HepG2 (cell line): ENCODE results near the gene ADIPOR1. TPM values are rescaled to one million over a fixed set of nuclear protein-coding genes. Genes with fewer than 3 reads are reported as not detected.

Experiments used
- ATAC-seq: fragments of 200-7000 bp; cut with Tn5 transposase; 3 replicates; pipeline ENCODE4 v1.9.1; 2020; ENCODE audit warnings: mild to moderate bottlenecking, moderate library complexity
- BruUV-seq: library from RNA; stranded (reverse); fragments of 400-500 nt; replicated peaks from 2 replicates; lab custom pipeline; 2021; lab: Mats Ljungman, UMichigan
- CTCF ChIA-PET: fragments of 300-600 bp; formaldehyde crosslinking; extraction: SDS; loops from one replicate; lab custom pipeline; 2021; ENCODE audit warnings: low total read pairs, inconsistent platforms, low intra/inter-chr PET ratio; lab: Yijun Ruan, JAX
- POLR2A ChIA-PET: fragments of 350-600 bp; sonication (Branson Sonifier 250); formaldehyde crosslinking; loops from one replicate; lab custom pipeline; 2020; ENCODE audit warnings: antibody characterized with exemption, inconsistent platforms; lab: Yijun Ruan, JAX
- DNase-seq: peaks from one replicate; pipeline ENCODE4 v3.0.0-alpha.2; 2015; ENCODE audit warnings: low spot score
- FAIRE-seq: peaks from 3 replicates; lab custom pipeline; 2011; peaks lifted over from hg19 to GRCh38; lab: Jason Lieb, UNC
- H2AFZ ChIP-seq: one replicate; pipeline ENCODE4 v1.6.1; 2011; ENCODE audit warnings: low read length, inconsistent platforms
- H3K27ac ChIP-seq: fragments of 300-600 bp; 3 replicates; pipeline ENCODE4 v1.8.0; 2011; ENCODE audit warnings: mixed run types, mild to moderate bottlenecking, mixed read lengths, low read length, inconsistent platforms; ENCODE audit not compliant: insufficient read depth; ENCODE audit errors: extremely low read length
- H3K27me3 ChIP-seq, 2 experiments: fragments of 200-600 bp in 1 of 2; 2 replicates in 1 of 2; 3 replicates in 1 of 2; pipeline versions ENCODE4 v1.6.0 to v1.8.0; 2011; ENCODE audit warnings: low read length in 2 of 2, mild to moderate bottlenecking in 2 of 2, moderate library complexity in 2 of 2, inconsistent platforms in 1 of 2; ENCODE audit not compliant: insufficient read depth in 2 of 2, control insufficient read depth in 1 of 2
- H3K36me3 ChIP-seq, 2 experiments: fragments of 200-600 bp in 1 of 2; replicated peaks in 1 of 2; 2 replicates in 1 of 2; 3 replicates in 1 of 2; pipeline versions ENCODE4 v1.5.1 to v1.8.0; 2011; ENCODE audit warnings: low read length in 2 of 2, inconsistent platforms in 1 of 2; ENCODE audit not compliant: insufficient read depth in 2 of 2, control insufficient read depth in 1 of 2
- H3K4me1 ChIP-seq: 2 replicates; pipeline ENCODE4 v1.5.1; 2012; ENCODE audit warnings: low read length, inconsistent platforms; ENCODE audit not compliant: insufficient read depth
- H3K4me2 ChIP-seq: 2 replicates; pipeline ENCODE4 v1.6.0; 2011; ENCODE audit warnings: low read depth, low read length, inconsistent platforms
- H3K4me3 ChIP-seq, 3 experiments: fragments of 200-600 bp in 1 of 3; sonication (generic), shearing (Covaris generic) in 1 of 3; replicated peaks in 1 of 3; 2 replicates each; pipeline ENCODE4 v1.5.1; 2011 to 2016; ENCODE audit warnings: low read length in 3 of 3, inconsistent platforms in 2 of 3, low read depth in 2 of 3, mild to moderate bottlenecking in 2 of 3, control low read depth in 1 of 3, mixed read lengths in 1 of 3; ENCODE audit not compliant: insufficient read depth in 1 of 3
- H3K79me2 ChIP-seq: one replicate; pipeline ENCODE4 v1.6.1; 2011; ENCODE audit warnings: low read length, inconsistent platforms; ENCODE audit not compliant: insufficient read depth
- H3K9ac ChIP-seq: 2 replicates; pipeline ENCODE4 v1.6.0; 2011; ENCODE audit warnings: mild to moderate bottlenecking, low read depth, low read length, inconsistent platforms; ENCODE audit not compliant: insufficient read depth
- H3K9me3 ChIP-seq: 2 replicates; pipeline ENCODE4 v1.5.1; 2012; ENCODE audit warnings: mild to moderate bottlenecking, low read length
- H4K20me1 ChIP-seq: 2 replicates; pipeline ENCODE4 v1.6.0; 2011; ENCODE audit warnings: inconsistent platforms, mild to moderate bottlenecking, low read length, moderate library complexity; ENCODE audit not compliant: insufficient read depth
- EHMT2 ChIP-seq: fragments of 200-600 bp; sonication (generic); IDR thresholded peaks from 2 replicates; pipeline ENCODE4 v1.7.0; 2017; ENCODE audit warnings: antibody characterized with exemption, low read depth, low read length, borderline replicate concordance
- LCORL ChIP-seq, 2 experiments: fragments of 450-650 bp in 1 of 2; sonication (generic) in 1 of 2; formaldehyde crosslinking in 1 of 2; IDR thresholded peaks; 2 replicates each; pipeline versions ENCODE4 v1.5.0 to v1.6.1; 2017 to 2020; ENCODE audit warnings: antibody characterized with exemption in 1 of 2, missing genetic modification reagents in 1 of 2
- POLR2AphosphoS5 ChIP-seq: IDR thresholded peaks from 2 replicates; pipeline ENCODE4 v1.6.1; 2012; ENCODE audit warnings: low read depth, low read length
- PTBP1 ChIP-seq: fragments of 200-400 bp; formaldehyde crosslinking; IDR thresholded peaks from 2 replicates; pipeline ENCODE4 v1.6.1; 2018; ENCODE audit warnings: low read length, low read depth; ENCODE audit not compliant: poor library complexity, severe bottlenecking
- THAP9 ChIP-seq: sonication (generic); formaldehyde crosslinking; IDR thresholded peaks from 2 replicates; pipeline ENCODE4; 2020; ENCODE audit warnings: missing genetic modification reagents, mild to moderate bottlenecking, borderline replicate concordance
- ZC3H4 ChIP-seq: sonication (generic); formaldehyde crosslinking; IDR thresholded peaks from 2 replicates; pipeline ENCODE4 v1.4.0; 2020; ENCODE audit warnings: missing genetic modification reagents, borderline replicate concordance
- ZNF225 ChIP-seq: sonication (generic); formaldehyde crosslinking; IDR thresholded peaks from 2 replicates; pipeline ENCODE4 v1.4.0; 2020; ENCODE audit warnings: mild to moderate bottlenecking, missing genetic modification reagents
- ZNF331 ChIP-seq: sonication (generic); formaldehyde crosslinking; IDR thresholded peaks from 2 replicates; pipeline ENCODE4 v1.4.0; 2020; ENCODE audit warnings: missing genetic modification reagents
- ZNF337 ChIP-seq: sonication (generic); formaldehyde crosslinking; IDR thresholded peaks from 2 replicates; pipeline ENCODE4 v1.5.1; 2020; ENCODE audit warnings: missing genetic modification reagents, low read depth, mild to moderate bottlenecking, borderline replicate concordance
- ZNF670 ChIP-seq: sonication (generic); formaldehyde crosslinking; IDR thresholded peaks from 2 replicates; pipeline ENCODE4 v1.8.0; 2022; ENCODE audit warnings: mild to moderate bottlenecking, missing genetic modification reagents, borderline replicate concordance
- ZNF674 ChIP-seq: sonication (generic); formaldehyde crosslinking; IDR thresholded peaks from 2 replicates; pipeline ENCODE4 v1.5.0; 2020; ENCODE audit warnings: low read depth, mild to moderate bottlenecking, missing genetic modification reagents
- ZNF691 ChIP-seq: sonication (generic); formaldehyde crosslinking; IDR thresholded peaks from 2 replicates; pipeline ENCODE4 v1.4.0; 2020; ENCODE audit warnings: missing genetic modification reagents, low read depth, mild to moderate bottlenecking, borderline replicate concordance
- ZNF720 ChIP-seq: sonication (generic); formaldehyde crosslinking; IDR thresholded peaks from 2 replicates; pipeline ENCODE4 v1.4.0; 2020; ENCODE audit warnings: missing genetic modification reagents
- ZNF776 ChIP-seq: sonication (generic); formaldehyde crosslinking; IDR thresholded peaks from 2 replicates; pipeline ENCODE4 v1.4.0; 2020; ENCODE audit warnings: mild to moderate bottlenecking, missing genetic modification reagents
- ZNF782 ChIP-seq: sonication (generic); formaldehyde crosslinking; IDR thresholded peaks from 2 replicates; pipeline ENCODE4 v1.4.0; 2020; ENCODE audit warnings: missing genetic modification reagents, mild to moderate bottlenecking, borderline replicate concordance
- WGBS: methylation state at CpG from one replicate; pipeline ENCODE4 v1.1.6; 2017; ENCODE audit warnings: low lambda C conversion rate; 5-methylcytosine and 5-hydroxymethylcytosine counted together
- in situ Hi-C: cut with HindIII; loops from 2 replicates; pipeline ENCODE4 v1.10.0; 2017; ENCODE audit warnings: low pct_unique_long_range_greater_than_20kb; ENCODE audit not compliant: extremely low pct_ligation_motif_present
- intact Hi-C: fragments of 100-400 bp; cut with micrococcal nuclease; formaldehyde crosslinking; loops from one replicate; pipeline ENCODE4 v1.10.0; 2022; ENCODE audit not compliant: unreplicated experiment
- polyA plus RNA-seq, 8 experiments: library from polyadenylated mRNA; depleted of rRNA in 3 of 8; stranded (reverse) in 7 of 8; unstranded in 1 of 8; fragments of >200 nt; fragmentation: Illumina TruSeq in 4 of 8; extraction: Trizol in 4 of 8; gene quantifications; 2 replicates each; pipeline versions ENCODE4 v1.2.1 to v1.2.3, GENCODE V29; 2011 to 2016; ENCODE audit warnings: low read depth in 4 of 8, missing spikeins in 1 of 8, mixed read lengths in 1 of 8; ENCODE audit not compliant: insufficient read depth in 1 of 8
- total RNA-seq, 5 experiments: library from RNA; depleted of rRNA; stranded (reverse); fragments of >200 nt; fragmentation: Illumina TruSeq; extraction: Trizol; gene quantifications; 2 replicates each; pipeline ENCODE4 v1.2.3, GENCODE V29; 2016; ENCODE audit warnings: low read depth in 1 of 5

Gene ADIPOR1
- total and polyA plus RNA-seq, 2 of the 13 experiments (the other 11 are each of a cell fraction or from before 2014, with no cell fraction given) = 60.0 to 141 TPM

- WGBS = 98% methylated on average over 6 of the region's 6 CpGs
- Histone ChIP-seq H3K4me2 (no peak overlapping the region), H3K27ac (no peak overlapping the region), H3K36me3 (peaks cover 8 to 42% of the 10 kb centered on the region in 2 experiments; a peak in 4 of 5 replicates), H3K9me3 (no peaks in the 10 kb centered on the region), H3K27me3 (no peaks in the 10 kb centered on the region), H3K79me2 (no peaks in the 10 kb centered on the region), H3K4me1 (no peaks in the 10 kb centered on the region), H4K20me1 (no peaks in the 10 kb centered on the region), H2AFZ (no peak overlapping the region), H3K9ac (no peak overlapping the region), H3K4me3 (no peak overlapping the region)
- CTCF ChIA-PET = no interaction called here
- intact Hi-C loops (no loop called here), in situ Hi-C loops (no loop called here)
- ATAC-seq (no peak), FAIRE-seq (no peak), DNase-seq (no peak)
- no TSS peak for BruUV-seq
- POLR2A ChIA-PET = interaction anchor here (1.4 kb wide), 1 partner anchor 18 kb away, joined by 4 read pairs; the partner anchor contains the start of gene KLHL12
- TF ChIP-seq ZNF331 (CRISPR knock-in tag) (peak; percentile 98), ZNF674 (CRISPR knock-in tag) (no peak)
These were observed 49.1 kb downstream of the ADIPOR1 start for GRCh38 chr1:202908998-202909397.

- Histone ChIP-seq H3K27ac (no peak overlapping the region), H3K9me3 (no peaks in the 10 kb centered on the region), H3K27me3 (no peaks in the 10 kb centered on the region), H3K4me1 (no peaks in the 10 kb centered on the region), H3K4me3 (no peak overlapping the region), H2AFZ (no peak overlapping the region), H3K36me3 (peaks cover 3 to 32% of the 10 kb centered on the region in 2 experiments; a peak in 4 of 5 replicates), H3K79me2 (no peaks in the 10 kb centered on the region), H3K9ac (no peak overlapping the region), H3K4me2 (no peak overlapping the region), H4K20me1 (no peaks in the 10 kb centered on the region)
- intact Hi-C loops (no loop called here), in situ Hi-C loops (no loop called here)
- no peak for ATAC-seq
- no peak for DNase-seq
- BruUV-seq = no TSS peak
- FAIRE-seq = no peak
- TF ChIP-seq THAP9 (CRISPR knock-in tag) (no peak), ZNF720 (no peak), ZNF337 (CRISPR knock-in tag) (no peak), LCORL (IDR thresholded peaks at IDR 0.05) (no peak), LCORL (CRISPR knock-in tag; IDR thresholded peaks at IDR 0.05) (no peak), ZNF691 (CRISPR knock-in tag) (no peak), PTBP1 (no peak), ZNF670 (CRISPR knock-in tag) (no peak), ZC3H4 (CRISPR knock-in tag) (no peak), ZNF782 (CRISPR knock-in tag) (no peak), ZNF776 (CRISPR knock-in tag) (no peak), POLR2AphosphoS5 (no peak), ZNF225 (CRISPR knock-in tag) (no peak), EHMT2 (no peak)
- 49% methylated on average over 4 of the region's 4 CpGs for WGBS
- CTCF ChIA-PET = no interaction called here
- POLR2A ChIA-PET = no interaction called here
These were observed 52.8 kb downstream of the ADIPOR1 start for GRCh38 chr1:202905331-202905730.
